DMS79 treated with DMSO at 0.1 percent for 48 hours (cell line): ENCODE results near the gene SEMA3B.
A peak's percentile ranks its signal among the peaks of the same experiment; 100 is the strongest.
"Not testable (repeated sequence)": the region's sequence is repeated elsewhere in the genome, so short reads cannot be mapped to it uniquely, and the experiment has no call there.

Experiments used
- DNase-seq: peaks from one replicate; lab custom pipeline; 2025; lab: John Stamatoyannopoulos, UW

SEMA3B gene

GRCh38 chr3:50272911-50273688 lies 4.2 kb downstream of the SEMA3B start:
- peak; percentile 54 for DNase-seq

GRCh38 chr3:50273689-50274065 lies 4.7 kb downstream of the SEMA3B start:
- no peak for DNase-seq

GRCh38 chr3:50274371-50275104 lies 5.6 kb downstream of the SEMA3B start:
- no peak for DNase-seq

- no peak for DNase-seq
Measured at GRCh38 chr3:50275141-50275995, 6.4 kb downstream of the SEMA3B start.

GRCh38 chr3:50275996-50276761 lies 7.2 kb downstream of the SEMA3B start:
- no peak for DNase-seq

- no peak for DNase-seq
Measured at GRCh38 chr3:50276762-50277101, 7.8 kb downstream of the SEMA3B start.

GRCh38 chr3:50278123-50278879 lies 9.4 kb downstream of the SEMA3B start:
- DNase-seq, result no peak

- no peak for DNase-seq
Measured at GRCh38 chr3:50278880-50279224, 9.9 kb downstream of the SEMA3B start, which contains the start of gene LSMEM2. Gene LSMEM2 (plus strand): TSS chr3:50279087. CDS start chr3:50279114, 27 bp downstream.

GRCh38 chr3:50279255-50280016 lies 10.5 kb downstream of the SEMA3B start:
- no peak for DNase-seq

- not testable (repeated sequence) for DNase-seq
Measured at GRCh38 chr3:50284121-50284520, 15.2 kb downstream of the SEMA3B start.

GRCh38 chr3:50286322-50287227 lies 17.6 kb downstream of the SEMA3B start:
- DNase-seq, result no peak

GRCh38 chr3:50287262-50287661 lies 18.3 kb downstream of the SEMA3B start:
- no peak for DNase-seq

GRCh38 chr3:50288387-50289007 lies 19.6 kb downstream of the SEMA3B start:
- DNase-seq, result no peak

GRCh38 chr3:50289130-50289529 lies 20.2 kb downstream of the SEMA3B start:
- DNase-seq, result no peak

GRCh38 chr3:50290161-50290641 lies 21.3 kb downstream of the SEMA3B start:
- DNase-seq, result no peak

GRCh38 chr3:50292159-50293078 lies 23.5 kb downstream of the SEMA3B start, which contains the start of gene IFRD2:
Gene IFRD2 (minus strand): TSS chr3:50292429. CDS start chr3:50292274, 155 bp downstream.
- DNase-seq, result peak; percentile 85

GRCh38 chr3:50293079-50293801 lies 24.3 kb downstream of the SEMA3B start:
- DNase-seq, result no peak
